CD4-positive, alpha-beta T cell (primary cell): ENCODE measurements around the gene PLCB1. TPM values are rescaled to one million over a fixed set of nuclear protein-coding genes. Genes with fewer than 3 reads are reported as not detected.

Experiments used
- ATAC-seq: fragments of 200-7000 bp; cut with Tn5 transposase; one replicate; pipeline ENCODE4 v1.10.0; 2022; ENCODE audit warnings: mild to moderate bottlenecking; ENCODE audit not compliant: poor library complexity
- CTCF ChIA-PET: fragments of 350-600 bp; sonication (Branson Sonifier 250); formaldehyde crosslinking; loops from one replicate; lab custom pipeline; 2021; ENCODE audit warnings: antibody characterized with exemption, inconsistent platforms; lab: Charles Lee
- POLR2A ChIA-PET: fragments of 350-600 bp; sonication (Branson Sonifier 250); formaldehyde crosslinking; loops from one replicate; lab custom pipeline; 2021; ENCODE audit warnings: antibody characterized with exemption, inconsistent platforms; lab: Charles Lee
- DNase-seq, 14 experiments: peaks; one replicate each; pipeline ENCODE4 v3.0.0-alpha.2; 2013 to 2020; ENCODE audit warnings: mixed read lengths in 2 of 14
- H3K27ac ChIP-seq, 2 donors: one replicate each; pipeline versions ENCODE4 v1.5.1 to v1.7.0; 2013; ENCODE audit warnings: low read length in 2 of 2, low read depth in 1 of 2, mild to moderate bottlenecking in 1 of 2
- H3K27me3 ChIP-seq, 2 experiments: 1 replicate in 1 of 2; 2 replicates in 1 of 2; pipeline versions ENCODE4 v1.6.1 to v1.7.0; 2013; ENCODE audit warnings: low read length in 2 of 2, control low read depth in 1 of 2, mild to moderate bottlenecking in 1 of 2, moderate library complexity in 1 of 2; ENCODE audit not compliant: insufficient read depth in 2 of 2, control insufficient read depth in 1 of 2
- H3K36me3 ChIP-seq: one replicate; pipeline ENCODE4 v1.6.1; 2013; ENCODE audit warnings: low read length, control low read depth; ENCODE audit not compliant: insufficient read depth
- H3K4me1 ChIP-seq: one replicate; pipeline ENCODE4 v1.6.1; 2013; ENCODE audit warnings: low read length, control low read depth; ENCODE audit not compliant: insufficient read depth
- H3K4me3 ChIP-seq: one replicate; pipeline ENCODE4 v1.5.1; 2013; ENCODE audit warnings: mild to moderate bottlenecking, low read length, moderate library complexity
- H3K9me3 ChIP-seq, 2 experiments: 1 replicate in 1 of 2; 2 replicates in 1 of 2; pipeline versions ENCODE4 v1.6.1 to v1.7.0; 2013; ENCODE audit warnings: low read length in 2 of 2, mild to moderate bottlenecking in 2 of 2, control low read depth in 1 of 2, moderate library complexity in 1 of 2; ENCODE audit not compliant: control insufficient read depth in 1 of 2, insufficient read depth in 1 of 2
- H3K27ac Mint-ChIP-seq: one replicate; pipeline ENCODE4 v1.8.0; 2020; ENCODE audit warnings: mixed read lengths
- H3K27me3 Mint-ChIP-seq: one replicate; pipeline ENCODE4 v1.8.0; 2021; ENCODE audit warnings: mixed read lengths
- H3K36me3 Mint-ChIP-seq: one replicate; pipeline ENCODE4 v1.8.0; 2021; ENCODE audit warnings: low read depth, mixed read lengths
- H3K4me1 Mint-ChIP-seq: one replicate; pipeline ENCODE4 v1.8.0; 2021; ENCODE audit warnings: low read depth, mixed read lengths
- H3K4me3 Mint-ChIP-seq: one replicate; pipeline ENCODE4 v1.8.0; 2020; ENCODE audit warnings: mild to moderate bottlenecking, mixed read lengths
- H3K9me3 Mint-ChIP-seq: one replicate; pipeline ENCODE4 v1.8.0; 2020; ENCODE audit warnings: mixed read lengths
- CTCF ChIP-seq: fragments of 200-600 bp; IDR thresholded peaks from one replicate; pipeline ENCODE4 v1.8.0; 2022; ENCODE audit warnings: antibody characterized with exemption, mild to moderate bottlenecking
- intact Hi-C, 2 experiments: fragments of 100-400 bp; cut with DNase I in 1 of 2; cut with micrococcal nuclease in 1 of 2; formaldehyde crosslinking; loops; one replicate each; pipeline versions ENCODE4 v1.15.1 to v1.9.0; 2023 to 2025; cut with DNase I, micrococcal nuclease
- total RNA-seq, 174 experiments: library from RNA in 2 of 174; stranded (reverse) in 2 of 174; gene quantifications; one replicate each; pipeline ENCODE4 v1.2.3 and lab custom pipeline; 2021 to 2026

Gene PLCB1
- total RNA-seq, 2 experiments from 2014 or later = 3.8 to 5.6 TPM

DNA sequence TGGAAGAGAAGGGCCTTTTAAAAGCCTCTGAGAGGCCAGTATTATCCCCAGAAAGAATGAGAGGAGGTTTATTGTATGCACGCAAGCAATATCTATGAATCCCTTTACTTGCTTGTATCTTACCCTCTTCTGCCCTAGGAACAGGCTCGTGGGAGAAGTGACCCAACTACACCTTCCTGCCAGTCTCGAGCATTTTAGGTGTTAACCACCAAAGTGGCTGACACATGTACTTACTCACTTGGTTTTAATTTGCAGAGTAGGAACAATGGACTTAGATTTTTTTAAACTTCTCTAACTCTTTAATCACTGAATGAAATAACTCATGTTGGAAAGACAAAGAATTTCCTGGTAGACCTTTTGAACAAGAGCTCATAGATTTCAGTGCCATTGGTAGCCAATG lies 296.9 kb downstream of the PLCB1 start:
- ChIA-PET POLR2A (no interaction called here), CTCF (interaction anchor here (1.3 kb wide), 1 partner anchor 28 kb away, joined by 3 read pairs; no protein-coding TSS in a partner anchor)
- no peak for TF ChIP-seq CTCF
- no peaks in the 10 kb centered on the region for H3K4me1 ChIP-seq
- no peaks in the 10 kb centered on the region for H3K9me3 Mint-ChIP-seq
- ATAC-seq (no peak), DNase-seq (peak in 3 of 14 experiments; percentile 5 to 26 (median 22))
- no peak overlapping the region for H3K27ac Mint-ChIP-seq
- H3K9me3 ChIP-seq = no peaks in the 10 kb centered on the region
- H3K27me3 ChIP-seq = no peaks in the 10 kb centered on the region
- no peaks in the 10 kb centered on the region for H3K36me3 ChIP-seq
- H3K4me3 Mint-ChIP-seq = no peak overlapping the region
- no peaks in the 10 kb centered on the region for H3K36me3 Mint-ChIP-seq
- H3K4me3 ChIP-seq = no peak overlapping the region
- H3K27me3 Mint-ChIP-seq = no peaks in the 10 kb centered on the region
- intact Hi-C loops = no loop called here
- H3K4me1 Mint-ChIP-seq = no peaks in the 10 kb centered on the region
- no peak overlapping the region for H3K27ac ChIP-seq

- no peaks in the 10 kb centered on the region for H3K36me3 ChIP-seq
- Mint-ChIP-seq H3K4me1 (no peaks in the 10 kb centered on the region), H3K27me3 (no peaks in the 10 kb centered on the region), H3K36me3 (no peaks in the 10 kb centered on the region), H3K4me3 (no peak overlapping the region), H3K27ac (no peak overlapping the region), H3K9me3 (no peaks in the 10 kb centered on the region)
- DNase-seq (no peak), ATAC-seq (no peak)
- POLR2A ChIA-PET = no interaction called here
- no peak for TF ChIP-seq CTCF
- H3K27ac ChIP-seq = no peak overlapping the region
- intact Hi-C loops = no loop called here
- no peaks in the 10 kb centered on the region for H3K9me3 ChIP-seq
- no peaks in the 10 kb centered on the region for H3K4me1 ChIP-seq
- CTCF ChIA-PET = no interaction called here
- no peak overlapping the region for H3K4me3 ChIP-seq
- no peaks in the 10 kb centered on the region for H3K27me3 ChIP-seq
Measured at GRCh38 chr20:8431538-8432434, 299.7 kb downstream of the PLCB1 start.

DNA sequence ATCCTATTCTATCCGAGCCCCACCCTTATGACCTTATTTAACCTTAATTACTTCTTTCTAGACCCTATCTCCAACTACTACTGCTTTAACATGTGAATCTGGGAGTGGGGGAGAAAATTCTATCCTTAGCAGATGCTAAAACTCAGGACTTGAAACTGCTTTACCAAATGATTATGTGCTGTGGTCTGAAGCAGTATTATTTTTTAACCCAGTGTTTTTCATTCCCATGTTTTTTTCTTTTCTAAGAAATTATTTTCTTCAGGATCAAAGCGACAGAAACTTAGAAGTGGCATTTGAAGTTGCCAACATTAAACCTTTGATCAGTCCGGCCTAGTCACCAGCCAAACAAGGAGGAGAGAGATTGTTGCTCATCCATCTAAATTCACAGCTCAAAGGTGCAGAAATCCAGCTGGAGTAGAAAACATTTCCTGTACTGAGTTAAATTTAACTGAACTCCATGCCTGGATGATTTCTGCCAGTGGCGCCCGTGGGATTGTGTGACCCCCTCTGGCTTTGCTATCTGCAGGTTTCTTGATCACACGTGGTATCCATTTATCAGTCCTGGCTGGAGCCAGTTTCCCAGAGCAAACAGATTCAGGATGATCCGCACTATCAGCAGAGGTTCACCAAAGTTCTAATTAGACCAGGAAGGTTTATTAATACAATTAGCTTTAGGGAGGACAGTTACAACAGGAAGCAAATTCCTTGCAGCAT lies 300.5 kb downstream of the PLCB1 start:
- H3K4me1 ChIP-seq = no peaks in the 10 kb centered on the region
- no peaks in the 10 kb centered on the region for H3K36me3 ChIP-seq
- H3K27me3 ChIP-seq = no peaks in the 10 kb centered on the region
- H3K4me3 Mint-ChIP-seq = no peak overlapping the region
- H3K27ac Mint-ChIP-seq = no peak overlapping the region
- POLR2A ChIA-PET = no interaction called here
- H3K27ac ChIP-seq = no peak overlapping the region
- DNase-seq (no peak), ATAC-seq (no peak)
- no peaks in the 10 kb centered on the region for H3K4me1 Mint-ChIP-seq
- no peak overlapping the region for H3K4me3 ChIP-seq
- H3K36me3 Mint-ChIP-seq = no peaks in the 10 kb centered on the region
- TF ChIP-seq CTCF = no peak
- H3K9me3 ChIP-seq = no peaks in the 10 kb centered on the region
- no peaks in the 10 kb centered on the region for H3K9me3 Mint-ChIP-seq
- CTCF ChIA-PET = no interaction called here
- H3K27me3 Mint-ChIP-seq = no peaks in the 10 kb centered on the region
- intact Hi-C loops = no loop called here
